ENCODE measurements around the gene NTNG1. TPM values are rescaled to one million over a fixed set of nuclear protein-coding genes. Genes with fewer than 3 reads are reported as not detected.

The NTNG1 gene
- total and polyA plus RNA-seq, 10 of the 15 experiments (the other 5 are each of a cell fraction or from before 2014, with no cell fraction given), result 0.18 to 2.3 (median 1.1) TPM; not detected in 1

- TF ChIP-seq FOXM1 (IDR thresholded peaks at IDR 0.05; ENCODE audit: low read depth, low read length) (no peak), BCL11A (IDR thresholded peaks at IDR 0.05; ENCODE audit: low read depth, low read length) (no peak), YY1 (IDR thresholded peaks at IDR 0.05; ENCODE audit: low read depth, low read length) (no peak), BCLAF1 (IDR thresholded peaks at IDR 0.05) (no peak), ATF3 (IDR thresholded peaks at IDR 0.05; ENCODE audit: borderline replicate concordance, extremely low read depth, low read depth, low read length) (no peak), ELK1 (IDR thresholded peaks at IDR 0.05; ENCODE audit: low read depth, low read length) (no peak), JUNB (IDR thresholded peaks at IDR 0.05) (no peak), ZNF622 (IDR thresholded peaks at IDR 0.05) (no peak), RAD21 (IDR thresholded peaks at IDR 0.05; ENCODE audit: insufficient read depth, low read depth, low read length) (no peak), SP1 (IDR thresholded peaks at IDR 0.05; ENCODE audit: low read depth, low read length) (no peak), LARP7 (IDR thresholded peaks at IDR 0.05) (no peak), BACH1 (IDR thresholded peaks at IDR 0.05; ENCODE audit: borderline replicate concordance) (no peak), CHD4 (IDR thresholded peaks at IDR 0.05) (no peak), E2F4 (IDR thresholded peaks at IDR 0.05; ENCODE audit: low read depth, low read length) (no peak)
Observed at GRCh38 chr1:107344268-107344760, 203.5 kb downstream of the NTNG1 start (continued).
